Measurements from ENCODE around the gene FGF6.

DNA sequence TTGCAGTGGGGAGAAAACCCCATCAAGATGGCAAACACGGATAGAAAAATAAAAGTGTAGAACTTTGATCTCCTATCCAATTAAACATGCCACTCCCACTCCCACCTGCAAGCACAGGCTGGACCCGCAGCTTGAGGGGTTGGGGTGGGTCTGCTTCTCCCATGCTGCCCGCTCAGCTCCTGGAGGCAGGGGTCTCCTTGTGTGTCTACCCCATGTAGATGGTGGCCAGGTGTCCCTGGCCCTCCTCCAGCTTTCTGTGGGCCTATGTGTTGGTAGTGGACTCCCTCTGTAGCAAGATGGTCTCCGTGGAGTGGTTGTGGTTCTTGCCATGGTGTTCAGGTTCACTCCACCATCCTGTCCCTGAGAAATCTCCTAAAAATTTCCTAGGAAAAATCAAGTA, 42.6 kb downstream of the FGF6 start:
- TF ChIP-seq EZH2 (IDR thresholded peaks at IDR 0.05): no peak
- no peak for TF ChIP-seq POLR2AphosphoS5 (IDR thresholded peaks at IDR 0.05; ENCODE audit: borderline replicate concordance, low read depth, low read length)
